GM12872 (cell line): Measurements from ENCODE around the gene WDR7.

Source experiments
- CTCF ChIP-seq: IDR thresholded peaks from 3 replicates; pipeline ENCODE4 v1.5.1; 2011; ENCODE audit warnings: low read depth, mild to moderate bottlenecking, low read length, moderate library complexity; ENCODE audit not compliant: insufficient read depth

Gene WDR7

GRCh38 chr18:56888978-56889377 is 237.8 kb downstream of the WDR7 start:
- TF ChIP-seq CTCF: no peak

- no peak for TF ChIP-seq CTCF
Measured at GRCh38 chr18:56889621-56890020, 238.5 kb downstream of the WDR7 start.

GRCh38 chr18:56890632-56891031 is 239.5 kb downstream of the WDR7 start:
- TF ChIP-seq CTCF: no peak

GRCh38 chr18:56891116-56891515 is 240.0 kb downstream of the WDR7 start:
- TF ChIP-seq CTCF: no peak

- TF ChIP-seq CTCF: no peak
Measured at GRCh38 chr18:56891870-56892269, 240.7 kb downstream of the WDR7 start.

GRCh38 chr18:56897122-56897521 is 246.0 kb downstream of the WDR7 start:
- no peak for TF ChIP-seq CTCF

- TF ChIP-seq CTCF: no peak
Measured at GRCh38 chr18:56899660-56900059, 248.5 kb downstream of the WDR7 start.
